GM12878 (cell line): Measurements from ENCODE around the gene SEMA7A. TPM values are rescaled to one million over a fixed set of nuclear protein-coding genes. Genes with fewer than 3 reads are reported as not detected.
A peak's percentile ranks its signal among the peaks of the same experiment; 100 is the strongest.

Source experiments
- EGR1 ChIP-seq, 2 experiments: IDR thresholded peaks; 1 replicate in 1 of 2; 2 replicates in 1 of 2; pipeline ENCODE4 v1.6.1; 2011 to 2012; ENCODE audit warnings: low read depth in 2 of 2, low read length in 2 of 2, borderline replicate concordance in 1 of 2, mild to moderate bottlenecking in 1 of 2, moderate library complexity in 1 of 2
- GABPA ChIP-seq: IDR thresholded peaks from 2 replicates; pipeline ENCODE4 v1.6.1; 2014; ENCODE audit warnings: antibody characterized with exemption, low read depth, mild to moderate bottlenecking, inconsistent platforms
- HDGF ChIP-seq: fragments of 450-650 bp; IDR thresholded peaks from 2 replicates; pipeline ENCODE4 v1.6.1; 2016; ENCODE audit warnings: antibody characterized with exemption
- IKZF2 ChIP-seq, 2 experiments: fragments of 450-650 bp; IDR thresholded peaks; 2 replicates each; pipeline ENCODE4 v1.6.1; 2017; ENCODE audit warnings: mild to moderate bottlenecking in 2 of 2, moderate library complexity in 2 of 2
- MXI1 ChIP-seq: fragments of 150-350 bp; IDR thresholded peaks from 2 replicates; pipeline ENCODE4 v1.6.1; 2011; ENCODE audit warnings: low read depth, mild to moderate bottlenecking, inconsistent platforms, low read length, improper control_type of control experiment
- MYC ChIP-seq: IDR thresholded peaks from 2 replicates; pipeline ENCODE4 v1.6.1; 2011; ENCODE audit warnings: mild to moderate bottlenecking, low read length, moderate library complexity, inconsistent platforms; ENCODE audit not compliant: insufficient read depth, insufficient replicate concordance, insufficient read length, severe bottlenecking
- NFYA ChIP-seq: IDR thresholded peaks from 2 replicates; pipeline ENCODE4 v1.6.1; 2011; ENCODE audit warnings: low read depth, mild to moderate bottlenecking, low read length, improper control_type of control experiment, borderline replicate concordance
- SPI1 ChIP-seq: IDR thresholded peaks from 2 replicates; pipeline ENCODE4 v1.6.1; 2011; ENCODE audit warnings: low read depth, mild to moderate bottlenecking, low read length, moderate library complexity, borderline replicate concordance; ENCODE audit not compliant: insufficient read depth
- polyA plus RNA-seq, 11 experiments: library from polyadenylated mRNA; depleted of rRNA in 4 of 11; unstranded in 6 of 11; stranded (reverse) in 5 of 11; fragments of >200 nt; fragmentation: Nextera tagmentation in 4 of 11; fragmentation: Illumina TruSeq in 1 of 11; extraction: Ambion mirVana in 4 of 11; extraction: Trizol in 1 of 11; gene quantifications; 1 replicate in 1 of 11; 2 replicates in 10 of 11; pipeline versions ENCODE4 v1.2.1 to v1.2.3, GENCODE V29; 2011 to 2016; ENCODE audit warnings: inconsistent platforms in 2 of 11, missing spikeins in 2 of 11, low read depth in 1 of 11
- total RNA-seq, 4 experiments: library from RNA; depleted of rRNA in 3 of 4; stranded (reverse); fragments of >200 nt in 3 of 4; fragmentation: Illumina TruSeq in 1 of 4; extraction: Trizol in 1 of 4; gene quantifications; 2 replicates each; pipeline versions ENCODE4 v1.2.1 to v1.2.3, GENCODE V29; 2013 to 2021
- TF ChIP-seq, protein P1 (sequence below): fragments of 450-650 bp; IDR thresholded peaks from 2 replicates; pipeline ENCODE4 v1.6.1; 2017; ENCODE audit warnings: low read depth, mild to moderate bottlenecking, moderate library complexity
- TF ChIP-seq, protein P2 (sequence below): fragments of 450-650 bp; IDR thresholded peaks from 2 replicates; pipeline ENCODE4 v1.6.1; 2016; ENCODE audit warnings: mild to moderate bottlenecking
- TF ChIP-seq, protein P3 (sequence below): IDR thresholded peaks from 2 replicates; pipeline ENCODE4 v1.6.1; 2011; ENCODE audit warnings: mild to moderate bottlenecking, low read depth, low read length, moderate library complexity; ENCODE audit not compliant: insufficient replicate concordance
- TF ChIP-seq, protein P4 (sequence below): fragments of 450-650 bp; IDR thresholded peaks from 2 replicates; pipeline ENCODE4 v1.6.1; 2016; ENCODE audit warnings: mild to moderate bottlenecking
- TF ChIP-seq, protein P5 (sequence below): fragments of 450-650 bp; IDR thresholded peaks from 2 replicates; pipeline ENCODE4 v1.6.1; 2017; ENCODE audit warnings: mild to moderate bottlenecking, moderate library complexity

The SEMA7A gene
- total and polyA plus RNA-seq, 10 of the 15 experiments (the other 5 are each of a cell fraction or from before 2014, with no cell fraction given) = 0.08 to 112 (median 53.5) TPM

DNA sequence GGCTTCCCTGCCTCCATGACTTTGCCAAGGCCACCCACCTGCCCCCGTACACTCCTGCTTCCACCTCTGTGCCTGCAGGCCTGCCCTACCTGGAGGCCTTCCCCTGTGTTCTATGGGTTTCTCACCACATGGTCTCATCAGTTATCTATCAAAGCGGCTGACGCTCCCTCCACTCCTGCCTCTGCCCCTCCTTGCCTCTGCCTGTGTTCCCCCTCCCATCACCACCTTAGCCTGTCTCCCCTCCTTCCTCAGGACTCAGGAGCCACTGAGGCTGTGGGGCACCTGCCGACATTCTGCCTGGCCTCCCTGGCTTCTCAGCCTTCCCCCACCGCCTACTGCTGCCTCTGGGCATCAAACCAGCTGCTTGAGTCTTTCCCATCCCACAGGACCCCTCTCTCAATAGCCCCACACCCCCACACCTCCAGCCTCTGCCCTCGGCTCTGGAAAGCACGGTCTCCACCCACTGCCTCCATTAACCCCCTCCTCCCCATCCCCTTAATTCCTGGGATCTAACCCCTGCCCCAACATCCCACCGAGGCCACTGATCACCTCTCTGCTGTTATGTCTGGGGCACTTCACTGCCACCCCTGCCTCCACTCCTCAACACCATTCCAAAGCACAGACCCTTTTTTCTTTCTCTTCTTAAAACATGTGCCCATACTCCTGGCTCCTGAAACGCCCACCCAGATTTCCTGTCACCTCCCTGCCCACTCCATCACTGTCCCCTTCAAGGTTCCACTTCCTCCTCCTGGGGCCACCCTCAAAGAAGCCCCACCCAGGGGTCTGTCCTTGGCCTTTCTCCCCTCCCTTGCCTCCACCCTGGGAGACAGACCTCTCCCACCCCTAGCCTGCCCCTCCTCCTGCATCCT lies 41.9 kb downstream of the SEMA7A start (continued):
- peak; percentile 71 for TF ChIP-seq HDGF
- no peak for TF ChIP-seq MYC
- TF ChIP-seq NFYA = no peak
- TF ChIP-seq, protein P1, sequence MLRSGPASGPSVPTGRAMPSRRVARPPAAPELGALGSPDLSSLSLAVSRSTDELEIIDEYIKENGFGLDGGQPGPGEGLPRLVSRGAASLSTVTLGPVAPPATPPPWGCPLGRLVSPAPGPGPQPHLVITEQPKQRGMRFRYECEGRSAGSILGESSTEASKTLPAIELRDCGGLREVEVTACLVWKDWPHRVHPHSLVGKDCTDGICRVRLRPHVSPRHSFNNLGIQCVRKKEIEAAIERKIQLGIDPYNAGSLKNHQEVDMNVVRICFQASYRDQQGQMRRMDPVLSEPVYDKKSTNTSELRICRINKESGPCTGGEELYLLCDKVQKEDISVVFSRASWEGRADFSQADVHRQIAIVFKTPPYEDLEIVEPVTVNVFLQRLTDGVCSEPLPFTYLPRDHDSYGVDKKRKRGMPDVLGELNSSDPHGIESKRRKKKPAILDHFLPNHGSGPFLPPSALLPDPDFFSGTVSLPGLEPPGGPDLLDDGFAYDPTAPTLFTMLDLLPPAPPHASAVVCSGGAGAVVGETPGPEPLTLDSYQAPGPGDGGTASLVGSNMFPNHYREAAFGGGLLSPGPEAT = peak; percentile 28; the same call in 1 of the 2 replicates
- TF ChIP-seq EGR1 (IDR thresholded peaks at IDR 0.05; ENCODE audit: borderline replicate concordance in 1 of 2, low read depth in 2 of 2, low read length in 2 of 2) = 0 out of 3 replicates have a peak, but pooled peaks of 1 of the 2 experiments have one; percentile 20
- TF ChIP-seq, protein P2, sequence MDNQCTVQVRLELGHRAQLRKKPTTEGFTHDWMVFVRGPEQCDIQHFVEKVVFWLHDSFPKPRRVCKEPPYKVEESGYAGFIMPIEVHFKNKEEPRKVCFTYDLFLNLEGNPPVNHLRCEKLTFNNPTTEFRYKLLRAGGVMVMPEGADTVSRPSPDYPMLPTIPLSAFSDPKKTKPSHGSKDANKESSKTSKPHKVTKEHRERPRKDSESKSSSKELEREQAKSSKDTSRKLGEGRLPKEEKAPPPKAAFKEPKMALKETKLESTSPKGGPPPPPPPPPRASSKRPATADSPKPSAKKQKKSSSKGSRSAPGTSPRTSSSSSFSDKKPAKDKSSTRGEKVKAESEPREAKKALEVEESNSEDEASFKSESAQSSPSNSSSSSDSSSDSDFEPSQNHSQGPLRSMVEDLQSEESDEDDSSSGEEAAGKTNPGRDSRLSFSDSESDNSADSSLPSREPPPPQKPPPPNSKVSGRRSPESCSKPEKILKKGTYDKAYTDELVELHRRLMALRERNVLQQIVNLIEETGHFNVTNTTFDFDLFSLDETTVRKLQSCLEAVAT = 0 out of 2 replicates have a peak, but pooled peaks have one; percentile 18
- peak; percentile 40 to 56; a peak in 2 of 4 replicates for TF ChIP-seq IKZF2 (IDR thresholded peaks at IDR 0.05)
- TF ChIP-seq, protein P3, sequence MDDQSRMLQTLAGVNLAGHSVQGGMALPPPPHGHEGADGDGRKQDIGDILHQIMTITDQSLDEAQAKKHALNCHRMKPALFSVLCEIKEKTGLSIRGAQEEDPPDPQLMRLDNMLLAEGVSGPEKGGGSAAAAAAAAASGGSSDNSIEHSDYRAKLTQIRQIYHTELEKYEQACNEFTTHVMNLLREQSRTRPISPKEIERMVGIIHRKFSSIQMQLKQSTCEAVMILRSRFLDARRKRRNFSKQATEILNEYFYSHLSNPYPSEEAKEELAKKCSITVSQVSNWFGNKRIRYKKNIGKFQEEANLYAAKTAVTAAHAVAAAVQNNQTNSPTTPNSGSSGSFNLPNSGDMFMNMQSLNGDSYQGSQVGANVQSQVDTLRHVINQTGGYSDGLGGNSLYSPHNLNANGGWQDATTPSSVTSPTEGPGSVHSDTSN = peak; percentile 80
- no peak for TF ChIP-seq MXI1
- no peak for TF ChIP-seq GABPA
- peak; percentile 81 for TF ChIP-seq SPI1
- TF ChIP-seq, protein P4, sequence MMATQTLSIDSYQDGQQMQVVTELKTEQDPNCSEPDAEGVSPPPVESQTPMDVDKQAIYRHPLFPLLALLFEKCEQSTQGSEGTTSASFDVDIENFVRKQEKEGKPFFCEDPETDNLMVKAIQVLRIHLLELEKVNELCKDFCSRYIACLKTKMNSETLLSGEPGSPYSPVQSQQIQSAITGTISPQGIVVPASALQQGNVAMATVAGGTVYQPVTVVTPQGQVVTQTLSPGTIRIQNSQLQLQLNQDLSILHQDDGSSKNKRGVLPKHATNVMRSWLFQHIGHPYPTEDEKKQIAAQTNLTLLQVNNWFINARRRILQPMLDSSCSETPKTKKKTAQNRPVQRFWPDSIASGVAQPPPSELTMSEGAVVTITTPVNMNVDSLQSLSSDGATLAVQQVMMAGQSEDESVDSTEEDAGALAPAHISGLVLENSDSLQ = peak; percentile 76
- TF ChIP-seq, protein P5, sequence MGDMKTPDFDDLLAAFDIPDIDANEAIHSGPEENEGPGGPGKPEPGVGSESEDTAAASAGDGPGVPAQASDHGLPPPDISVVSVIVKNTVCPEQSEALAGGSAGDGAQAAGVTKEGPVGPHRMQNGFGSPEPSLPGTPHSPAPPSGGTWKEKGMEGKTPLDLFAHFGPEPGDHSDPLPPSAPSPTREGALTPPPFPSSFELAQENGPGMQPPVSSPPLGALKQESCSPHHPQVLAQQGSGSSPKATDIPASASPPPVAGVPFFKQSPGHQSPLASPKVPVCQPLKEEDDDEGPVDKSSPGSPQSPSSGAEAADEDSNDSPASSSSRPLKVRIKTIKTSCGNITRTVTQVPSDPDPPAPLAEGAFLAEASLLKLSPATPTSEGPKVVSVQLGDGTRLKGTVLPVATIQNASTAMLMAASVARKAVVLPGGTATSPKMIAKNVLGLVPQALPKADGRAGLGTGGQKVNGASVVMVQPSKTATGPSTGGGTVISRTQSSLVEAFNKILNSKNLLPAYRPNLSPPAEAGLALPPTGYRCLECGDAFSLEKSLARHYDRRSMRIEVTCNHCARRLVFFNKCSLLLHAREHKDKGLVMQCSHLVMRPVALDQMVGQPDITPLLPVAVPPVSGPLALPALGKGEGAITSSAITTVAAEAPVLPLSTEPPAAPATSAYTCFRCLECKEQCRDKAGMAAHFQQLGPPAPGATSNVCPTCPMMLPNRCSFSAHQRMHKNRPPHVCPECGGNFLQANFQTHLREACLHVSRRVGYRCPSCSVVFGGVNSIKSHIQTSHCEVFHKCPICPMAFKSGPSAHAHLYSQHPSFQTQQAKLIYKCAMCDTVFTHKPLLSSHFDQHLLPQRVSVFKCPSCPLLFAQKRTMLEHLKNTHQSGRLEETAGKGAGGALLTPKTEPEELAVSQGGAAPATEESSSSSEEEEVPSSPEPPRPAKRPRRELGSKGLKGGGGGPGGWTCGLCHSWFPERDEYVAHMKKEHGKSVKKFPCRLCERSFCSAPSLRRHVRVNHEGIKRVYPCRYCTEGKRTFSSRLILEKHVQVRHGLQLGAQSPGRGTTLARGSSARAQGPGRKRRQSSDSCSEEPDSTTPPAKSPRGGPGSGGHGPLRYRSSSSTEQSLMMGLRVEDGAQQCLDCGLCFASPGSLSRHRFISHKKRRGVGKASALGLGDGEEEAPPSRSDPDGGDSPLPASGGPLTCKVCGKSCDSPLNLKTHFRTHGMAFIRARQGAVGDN = no peak
